ENCODE results near the gene LYVE1.

- TF ChIP-seq CTCF (IDR thresholded peaks at IDR 0.05; ENCODE audit: insufficient read depth, low read depth, low read length) (no peak), EZH2 (IDR thresholded peaks at IDR 0.05; ENCODE audit: insufficient read depth, low read length) (no peak)
Measured at GRCh38 chr11:10605941-10606381, 37.5 kb upstream of the LYVE1 start.

Data from astrocyte (in vitro differentiated cells and primary cell).